HUES6 (cell line): ENCODE results near the gene ZNF507.

Source experiments
- H3K27ac ChIP-seq: 2 replicates; pipeline ENCODE4 v1.7.0; 2013; ENCODE audit warnings: low read depth, mild to moderate bottlenecking, low read length, inconsistent platforms
- H3K27me3 ChIP-seq: 2 replicates; pipeline ENCODE4 v1.6.1; 2013; ENCODE audit warnings: low read length; ENCODE audit not compliant: control insufficient read depth, insufficient read depth
- H3K36me3 ChIP-seq: 2 replicates; pipeline ENCODE4 v1.6.1; 2013; ENCODE audit warnings: low read length; ENCODE audit not compliant: control insufficient read depth, insufficient read depth
- H3K4me1 ChIP-seq: 2 replicates; pipeline ENCODE4 v1.6.1; 2013; ENCODE audit warnings: low read length; ENCODE audit not compliant: control insufficient read depth, insufficient read depth
- H3K4me3 ChIP-seq: 2 replicates; pipeline ENCODE4 v1.5.1; 2013; ENCODE audit warnings: low read depth, low read length
- H3K9ac ChIP-seq: one replicate; pipeline ENCODE4 v1.6.1; 2013; ENCODE audit warnings: mild to moderate bottlenecking, low read length
- H3K9me3 ChIP-seq: 2 replicates; pipeline ENCODE4 v1.6.1; 2013; ENCODE audit warnings: low read depth, low read length; ENCODE audit not compliant: control insufficient read depth, insufficient read depth

Gene ZNF507

GRCh38 chr19:32354345-32354744 is 8.9 kb downstream of the ZNF507 start:
- Histone ChIP-seq H3K4me1 (no peaks in the 10 kb centered on the region), H3K9ac (no peak overlapping the region), H3K27me3 (no peaks in the 10 kb centered on the region), H3K36me3 (peaks cover 83% of the 10 kb centered on the region), H3K9me3 (no peaks in the 10 kb centered on the region), H3K4me3 (no peak overlapping the region), H3K27ac (no peak overlapping the region)

GRCh38 chr19:32355309-32355708 is 9.9 kb downstream of the ZNF507 start:
- Histone ChIP-seq H3K36me3 (peaks cover 84% of the 10 kb centered on the region), H3K27ac (no peak overlapping the region), H3K27me3 (no peaks in the 10 kb centered on the region), H3K9me3 (no peaks in the 10 kb centered on the region), H3K4me1 (no peaks in the 10 kb centered on the region), H3K9ac (no peak overlapping the region), H3K4me3 (no peak overlapping the region)

GRCh38 chr19:32357720-32358119 is 12.3 kb downstream of the ZNF507 start:
- Histone ChIP-seq H3K4me3 (no peak overlapping the region), H3K27me3 (no peaks in the 10 kb centered on the region), H3K9ac (no peak overlapping the region), H3K36me3 (peaks cover 91% of the 10 kb centered on the region), H3K4me1 (no peaks in the 10 kb centered on the region), H3K27ac (no peak overlapping the region), H3K9me3 (no peaks in the 10 kb centered on the region)

GRCh38 chr19:32358321-32358720 is 12.9 kb downstream of the ZNF507 start:
- no peaks in the 10 kb centered on the region for H3K27me3 ChIP-seq
- peaks cover 91% of the 10 kb centered on the region for H3K36me3 ChIP-seq
- H3K27ac ChIP-seq, result no peak overlapping the region
- H3K4me3 ChIP-seq, result no peak overlapping the region
- H3K9me3 ChIP-seq, result no peaks in the 10 kb centered on the region
- no peaks in the 10 kb centered on the region for H3K4me1 ChIP-seq
- H3K9ac ChIP-seq, result no peak overlapping the region

- Histone ChIP-seq H3K27me3 (no peaks in the 10 kb centered on the region), H3K9me3 (no peaks in the 10 kb centered on the region), H3K36me3 (peaks cover 87% of the 10 kb centered on the region)
Observed at GRCh38 chr19:32359581-32359980, 14.2 kb downstream of the ZNF507 start.

GRCh38 chr19:32361574-32362317 is 16.3 kb downstream of the ZNF507 start:
- Histone ChIP-seq H3K36me3 (peaks cover 78% of the 10 kb centered on the region), H3K27ac (no peak overlapping the region), H3K4me1 (no peaks in the 10 kb centered on the region), H3K9me3 (no peaks in the 10 kb centered on the region), H3K27me3 (no peaks in the 10 kb centered on the region), H3K4me3 (no peak overlapping the region), H3K9ac (no peak overlapping the region)

More at GRCh38 chr19:32359581-32359980, 14.2 kb downstream of the ZNF507 start:
- no peak overlapping the region for H3K27ac ChIP-seq
- H3K4me1 ChIP-seq, result no peaks in the 10 kb centered on the region
- no peak overlapping the region for H3K9ac ChIP-seq
- no peak overlapping the region for H3K4me3 ChIP-seq

GRCh38 chr19:32362318-32362691 is 16.9 kb downstream of the ZNF507 start:
- Histone ChIP-seq H3K9ac (no peak overlapping the region), H3K4me1 (no peaks in the 10 kb centered on the region), H3K36me3 (peaks cover 77% of the 10 kb centered on the region), H3K27ac (no peak overlapping the region), H3K27me3 (no peaks in the 10 kb centered on the region), H3K4me3 (no peak overlapping the region), H3K9me3 (no peaks in the 10 kb centered on the region)

GRCh38 chr19:32363175-32363574 is 17.8 kb downstream of the ZNF507 start:
- Histone ChIP-seq H3K9ac (no peak overlapping the region), H3K9me3 (no peaks in the 10 kb centered on the region), H3K36me3 (peaks cover 75% of the 10 kb centered on the region), H3K4me3 (no peak overlapping the region), H3K4me1 (no peaks in the 10 kb centered on the region), H3K27me3 (no peaks in the 10 kb centered on the region), H3K27ac (no peak overlapping the region)

- Histone ChIP-seq H3K4me1 (no peaks in the 10 kb centered on the region), H3K9ac (no peak overlapping the region), H3K9me3 (no peaks in the 10 kb centered on the region), H3K27me3 (no peaks in the 10 kb centered on the region), H3K36me3 (peaks cover 72% of the 10 kb centered on the region), H3K4me3 (no peak overlapping the region), H3K27ac (no peak overlapping the region)
Observed at GRCh38 chr19:32363632-32364031, 18.2 kb downstream of the ZNF507 start.

GRCh38 chr19:32364040-32364439 is 18.6 kb downstream of the ZNF507 start:
- no peak overlapping the region for H3K4me3 ChIP-seq
- no peak overlapping the region for H3K27ac ChIP-seq
- H3K27me3 ChIP-seq, result no peaks in the 10 kb centered on the region
- no peaks in the 10 kb centered on the region for H3K4me1 ChIP-seq
- H3K9me3 ChIP-seq, result no peaks in the 10 kb centered on the region
- no peak overlapping the region for H3K9ac ChIP-seq
- H3K36me3 ChIP-seq, result peaks cover 69% of the 10 kb centered on the region

- Histone ChIP-seq H3K4me1 (no peaks in the 10 kb centered on the region), H3K9me3 (no peaks in the 10 kb centered on the region), H3K9ac (no peak overlapping the region), H3K4me3 (no peak overlapping the region), H3K27me3 (no peaks in the 10 kb centered on the region), H3K36me3 (peaks cover 62% of the 10 kb centered on the region), H3K27ac (no peak overlapping the region)
Observed at GRCh38 chr19:32367063-32367462, 21.7 kb downstream of the ZNF507 start.
